SKM-1 treated with dmso at 0.1 percent for 144 hours (cell line): ENCODE data around the gene VSTM4.

ENCODE experiments used
- DNase-seq: peaks from one replicate; lab custom pipeline; 2025; ENCODE audit not compliant: unreplicated experiment; lab: John Stamatoyannopoulos, UW

The VSTM4 gene

GRCh38 chr10:49072166-49072885 is 43.0 kb downstream of the VSTM4 start:
- no peak for DNase-seq

GRCh38 chr10:49071160-49071761 is 44.1 kb downstream of the VSTM4 start:
- DNase-seq: no peak

DNA sequence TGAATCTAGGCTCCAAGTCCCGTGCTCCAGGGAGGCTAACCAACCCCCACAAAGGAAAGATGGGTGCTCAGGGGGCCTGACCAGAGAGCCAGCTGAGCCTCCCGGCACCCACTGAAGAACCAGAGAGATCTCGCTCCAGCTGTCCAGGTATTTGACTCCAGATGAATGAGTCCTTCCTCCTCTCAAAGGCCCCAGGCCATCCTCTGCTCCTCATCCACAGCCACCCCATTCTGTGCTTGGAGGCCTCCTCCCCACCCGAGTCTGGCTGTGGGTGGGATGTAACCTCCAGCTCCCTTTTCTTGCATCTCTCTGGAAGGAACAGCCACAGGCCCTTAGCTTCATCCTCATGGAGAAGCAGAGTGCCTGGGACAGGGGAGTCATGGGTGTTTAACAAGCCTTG is 44.6 kb downstream of the VSTM4 start:
- DNase-seq: no peak

DNA sequence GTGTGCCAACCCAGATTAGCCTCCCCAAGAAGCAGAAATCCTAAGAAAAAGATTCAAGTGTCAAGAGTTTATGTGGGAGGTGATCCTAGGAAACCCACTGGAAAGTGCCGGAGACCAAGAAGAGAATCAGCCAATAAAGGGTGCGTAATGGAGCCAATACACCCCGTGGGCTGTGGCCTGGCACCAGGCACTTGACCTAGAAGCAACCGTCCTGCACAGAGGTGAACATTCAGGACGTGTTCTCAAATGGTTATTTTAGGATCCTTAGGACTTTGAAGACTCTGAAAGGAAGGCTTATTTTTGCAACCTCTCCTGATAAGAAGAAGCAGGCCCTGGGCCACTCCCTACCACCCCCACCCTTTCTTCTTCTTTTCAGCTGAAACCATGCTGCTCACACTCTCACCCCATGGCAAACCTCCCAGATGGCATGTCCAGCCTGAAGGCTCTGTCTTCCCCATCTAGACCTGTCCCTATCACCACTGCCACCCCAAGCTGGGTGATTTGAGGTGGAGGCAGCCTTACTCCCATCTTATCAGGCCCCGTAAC is 46.6 kb downstream of the VSTM4 start:
- no peak for DNase-seq

- no peak for DNase-seq
These were observed 47.1 kb downstream of the VSTM4 start for GRCh38 chr10:49068209-49068608.

GRCh38 chr10:49066944-49067730 is 48.2 kb downstream of the VSTM4 start:
- no peak for DNase-seq

DNA sequence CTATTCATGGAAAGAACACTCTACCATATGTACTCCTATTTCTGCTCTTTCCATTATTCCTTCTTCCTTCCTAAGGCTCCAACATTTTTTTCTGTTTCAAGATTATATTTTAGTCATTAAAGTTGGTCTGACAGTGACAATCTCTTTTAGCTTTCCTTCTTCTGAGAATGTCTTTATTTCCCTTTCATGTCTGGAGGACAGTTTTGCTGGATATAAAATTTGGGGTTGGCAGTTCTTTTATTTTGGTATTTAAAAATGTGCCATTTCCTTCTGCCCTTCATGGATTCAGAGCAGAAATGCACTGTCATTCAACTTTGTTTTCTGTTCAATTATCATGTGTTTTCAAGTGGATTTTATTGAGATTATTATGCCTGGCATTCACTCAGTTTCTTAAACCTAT is 53.1 kb downstream of the VSTM4 start:
- no peak for DNase-seq

DNA sequence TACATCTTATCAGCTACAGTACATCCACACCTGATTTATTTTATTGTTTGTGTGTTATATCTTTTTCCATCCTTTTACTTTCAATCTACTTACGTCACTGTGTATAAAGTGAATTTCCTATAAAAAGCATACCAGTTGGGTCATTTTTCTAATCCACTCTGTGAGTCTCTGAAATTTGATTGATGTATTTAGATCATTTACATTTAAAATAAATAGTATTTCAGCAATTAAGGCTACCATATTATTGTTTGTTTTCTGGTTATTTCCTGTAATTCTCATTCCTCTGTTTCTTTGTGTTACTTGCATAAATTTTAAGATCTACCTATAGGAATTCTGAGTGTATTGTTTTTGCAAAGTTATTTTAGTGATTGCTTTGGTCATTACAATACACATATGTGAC is 53.7 kb downstream of the VSTM4 start:
- no peak for DNase-seq

GRCh38 chr10:49058463-49059255 is 56.7 kb downstream of the VSTM4 start:
- DNase-seq: no peak

- no peak for DNase-seq
These were observed 58.0 kb downstream of the VSTM4 start for GRCh38 chr10:49057231-49057880.

- DNase-seq: no peak
These were observed 59.0 kb downstream of the VSTM4 start for GRCh38 chr10:49056356-49056755.

GRCh38 chr10:49055221-49055849 is 60.0 kb downstream of the VSTM4 start:
- no peak for DNase-seq

DNA sequence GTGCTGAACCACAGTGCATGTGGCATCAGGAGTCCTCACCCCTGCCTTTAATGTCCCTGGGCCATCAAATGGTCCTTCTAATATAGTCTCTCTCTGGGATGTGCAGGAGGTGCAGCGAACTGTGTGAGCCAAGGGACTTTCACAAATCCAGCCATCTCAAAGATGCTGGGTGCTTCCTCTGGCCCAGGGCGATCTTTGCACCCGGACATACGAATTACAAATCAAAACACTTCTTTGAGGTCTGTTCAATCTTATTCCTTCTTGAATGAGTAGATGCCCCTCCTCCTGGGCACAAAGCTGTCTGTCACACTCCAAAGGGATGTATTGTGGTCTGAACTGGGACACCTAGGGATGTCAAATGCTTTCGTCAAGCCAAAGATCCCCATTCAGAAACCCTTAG is 60.6 kb downstream of the VSTM4 start:
- DNase-seq: no peak

DNA sequence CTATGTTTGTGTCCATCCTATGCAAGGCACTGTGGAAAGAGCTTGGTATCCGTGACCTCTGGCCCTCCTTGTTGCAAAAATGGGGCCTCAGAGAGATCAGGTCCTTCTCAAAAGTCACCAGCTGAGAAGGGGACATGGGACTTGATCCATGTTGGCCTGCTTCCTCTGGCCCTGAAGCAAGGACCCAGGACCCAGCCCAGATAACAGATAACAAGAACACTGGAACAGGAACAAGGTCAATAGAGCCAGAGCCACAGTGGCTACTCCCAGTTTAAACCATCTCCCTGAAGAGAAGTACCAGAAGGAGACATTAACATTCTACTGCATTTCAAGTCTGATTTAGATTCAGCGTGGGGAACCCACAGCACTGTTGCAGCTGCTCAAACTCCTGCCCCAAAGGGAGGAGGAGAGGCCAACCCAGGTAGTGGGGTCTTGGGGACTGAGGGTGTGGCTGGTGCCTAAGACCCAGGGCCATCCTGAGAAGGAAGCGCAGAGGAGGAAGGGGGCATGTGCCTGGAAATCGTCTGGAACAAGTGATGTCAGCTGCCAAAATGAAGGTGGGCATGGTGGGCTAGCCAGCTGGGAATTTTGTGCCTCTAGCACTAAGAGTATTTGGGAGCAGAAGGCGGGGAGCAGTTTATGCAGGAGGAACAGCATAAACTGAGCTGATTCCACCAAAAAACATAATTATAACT is 61.2 kb downstream of the VSTM4 start:
- no peak for DNase-seq

DNA sequence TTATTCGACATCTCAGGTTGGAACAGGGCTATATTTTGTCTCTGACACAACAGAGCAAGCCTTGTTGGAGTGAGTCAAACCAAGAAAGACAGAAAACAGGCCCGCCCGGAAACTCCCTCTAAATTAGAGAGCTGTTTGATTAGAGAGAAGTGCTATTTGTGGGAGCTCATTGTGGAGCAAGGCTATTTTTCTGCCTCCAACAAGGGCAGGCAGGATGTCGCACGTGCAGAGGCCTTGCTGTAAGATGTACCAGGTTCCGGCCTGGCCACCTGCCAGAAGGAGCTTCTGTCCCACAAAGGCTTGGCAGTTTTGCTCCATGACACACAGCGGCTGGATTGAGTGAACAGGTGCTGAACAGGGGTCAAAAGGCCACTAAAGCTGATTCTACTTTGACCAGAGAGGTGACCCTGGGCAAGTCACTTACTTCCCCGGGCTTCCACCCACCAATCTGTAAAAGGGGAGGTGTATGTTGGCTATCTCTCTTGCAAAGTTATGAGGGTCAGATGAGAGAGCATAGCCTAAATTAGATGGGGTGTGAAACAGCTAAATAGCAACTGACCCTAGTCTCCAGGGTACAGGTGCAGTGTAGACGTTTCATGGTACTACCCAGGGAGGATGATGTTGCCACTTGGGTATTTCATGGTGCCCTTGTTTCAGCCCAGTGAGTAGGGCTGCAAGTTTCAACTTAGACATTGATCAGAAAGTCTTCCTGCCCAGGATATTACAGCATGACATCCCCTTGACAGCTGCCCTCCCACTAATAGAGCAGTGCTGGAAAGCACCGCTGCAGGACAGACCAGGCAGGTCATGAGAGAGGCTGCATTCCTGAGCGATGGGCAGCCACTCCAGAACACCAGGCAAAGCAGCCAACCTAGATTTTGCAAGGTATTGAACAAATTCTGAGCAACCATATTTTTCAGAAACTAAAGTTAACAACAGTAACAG is 62.0 kb downstream of the VSTM4 start:
- no peak for DNase-seq

DNA sequence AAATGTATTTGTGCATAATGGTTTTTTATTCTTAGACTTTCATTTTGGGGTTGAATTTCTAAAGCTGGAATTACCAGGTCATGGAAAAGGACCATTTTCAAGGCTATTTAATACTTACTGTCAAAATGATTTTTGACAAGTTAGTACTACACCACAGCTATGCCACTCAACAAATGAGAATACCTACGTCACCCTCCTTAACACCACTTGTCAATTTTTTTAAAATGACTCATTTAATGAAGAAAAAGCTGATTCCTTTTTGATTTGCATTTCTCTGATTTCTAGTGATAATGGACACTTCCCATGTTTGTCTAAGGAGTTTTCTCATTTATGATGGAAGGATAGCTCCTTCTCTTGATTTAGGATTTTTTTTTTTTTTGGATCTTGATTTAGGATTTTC is 63.3 kb downstream of the VSTM4 start:
- no peak for DNase-seq

GRCh38 chr10:49050906-49051305 is 64.4 kb downstream of the VSTM4 start:
- DNase-seq: no peak

DNA sequence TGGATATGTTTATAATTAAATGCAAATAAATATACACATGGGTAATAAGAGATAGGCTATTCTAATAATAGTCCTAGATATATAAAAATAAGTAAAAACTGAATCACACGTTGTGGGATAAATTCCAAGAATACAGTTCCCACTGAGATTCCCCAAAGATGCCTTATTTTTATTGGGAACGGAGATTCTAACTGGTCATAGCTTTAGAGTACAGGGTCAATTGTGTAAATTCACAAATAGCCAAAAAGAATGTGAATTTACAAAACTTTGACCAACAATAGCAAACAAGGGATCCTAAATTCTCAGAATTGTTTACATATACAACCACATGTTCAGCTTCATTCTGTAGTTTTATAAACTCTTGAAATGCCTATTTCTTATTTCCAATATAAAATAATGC is 65.0 kb downstream of the VSTM4 start:
- no peak for DNase-seq
